ENCODE measurements around the gene ANTXR2.

DNA sequence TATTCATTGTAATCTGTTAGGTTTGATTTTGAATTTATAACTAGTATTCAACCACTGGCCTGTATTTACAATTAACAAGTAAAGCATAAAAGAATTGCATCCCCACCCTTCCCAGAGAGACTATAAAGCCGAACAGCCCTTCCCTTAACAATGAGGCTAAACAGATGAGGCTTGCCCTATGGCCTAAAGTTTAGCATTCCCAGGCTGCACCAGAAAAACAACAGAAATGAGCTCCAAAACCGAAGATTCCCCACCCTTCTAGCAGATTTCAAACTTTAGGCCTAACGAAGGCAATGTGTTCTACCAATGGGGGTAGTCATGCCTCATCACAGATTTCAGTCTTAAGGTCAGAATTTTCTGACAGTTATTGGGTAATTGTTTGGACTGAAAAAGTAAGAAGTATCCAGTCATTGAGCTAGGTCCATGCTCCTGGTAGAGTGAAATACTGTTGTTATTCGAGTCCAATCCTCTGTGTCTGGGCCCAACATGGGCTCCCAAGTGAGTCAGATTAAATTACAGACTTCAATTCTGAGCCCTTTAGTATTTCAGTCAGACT is 197.6 kb downstream of the ANTXR2 start:
- TF ChIP-seq, protein P1, sequence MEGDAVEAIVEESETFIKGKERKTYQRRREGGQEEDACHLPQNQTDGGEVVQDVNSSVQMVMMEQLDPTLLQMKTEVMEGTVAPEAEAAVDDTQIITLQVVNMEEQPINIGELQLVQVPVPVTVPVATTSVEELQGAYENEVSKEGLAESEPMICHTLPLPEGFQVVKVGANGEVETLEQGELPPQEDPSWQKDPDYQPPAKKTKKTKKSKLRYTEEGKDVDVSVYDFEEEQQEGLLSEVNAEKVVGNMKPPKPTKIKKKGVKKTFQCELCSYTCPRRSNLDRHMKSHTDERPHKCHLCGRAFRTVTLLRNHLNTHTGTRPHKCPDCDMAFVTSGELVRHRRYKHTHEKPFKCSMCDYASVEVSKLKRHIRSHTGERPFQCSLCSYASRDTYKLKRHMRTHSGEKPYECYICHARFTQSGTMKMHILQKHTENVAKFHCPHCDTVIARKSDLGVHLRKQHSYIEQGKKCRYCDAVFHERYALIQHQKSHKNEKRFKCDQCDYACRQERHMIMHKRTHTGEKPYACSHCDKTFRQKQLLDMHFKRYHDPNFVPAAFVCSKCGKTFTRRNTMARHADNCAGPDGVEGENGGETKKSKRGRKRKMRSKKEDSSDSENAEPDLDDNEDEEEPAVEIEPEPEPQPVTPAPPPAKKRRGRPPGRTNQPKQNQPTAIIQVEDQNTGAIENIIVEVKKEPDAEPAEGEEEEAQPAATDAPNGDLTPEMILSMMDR (IDR thresholded peaks at IDR 0.05), result no peak
- TF ChIP-seq POLR2AphosphoS5 (IDR thresholded peaks at IDR 0.05) (no peak), POLR2A (IDR thresholded peaks at IDR 0.05) (no peak)

Data from prostate gland (tissue), 2 donors.